HEK293 (cell line): ENCODE results near the gene PCDHA6.
"Not testable (repeated sequence)": the region's sequence is repeated elsewhere in the genome, so short reads cannot be mapped to it uniquely, and the experiment has no call there.

Experiments
- CTCF ChIA-PET: fragments of 350-600 bp; formaldehyde crosslinking; extraction: SDS; loops from one replicate; lab custom pipeline; 2021; ENCODE audit warnings: antibody characterized with exemption; lab: Yijun Ruan, JAX
- POLR2A ChIA-PET: fragments of 300-600 bp; formaldehyde crosslinking; extraction: SDS; loops from one replicate; lab custom pipeline; 2020; ENCODE audit warnings: antibody characterized with exemption, inconsistent platforms; lab: Yijun Ruan, JAX
- H3K27ac ChIP-seq: fragments of 200-500 bp; sonication (Bioruptor generic); 2 replicates; pipeline ENCODE4 v1.5.1; 2014; ENCODE audit warnings: low read depth, low read length, control low read depth, inconsistent platforms; ENCODE audit errors: extremely low read depth
- H3K36me3 ChIP-seq, 2 experiments: fragments of 200-500 bp in 1 of 2; sonication (Bioruptor generic) in 1 of 2; 1 replicate in 1 of 2; 2 replicates in 1 of 2; pipeline ENCODE4 v1.5.1; 2014 to 2017; ENCODE audit warnings: inconsistent platforms in 2 of 2, low read length in 2 of 2; ENCODE audit not compliant: control insufficient read depth in 2 of 2, insufficient read depth in 1 of 2
- H3K4me1 ChIP-seq: fragments of 200-500 bp; sonication (Bioruptor generic); 2 replicates; pipeline ENCODE4 v1.5.1; 2014; ENCODE audit warnings: mild to moderate bottlenecking, low read length, inconsistent platforms; ENCODE audit not compliant: control insufficient read depth, insufficient read depth
- H3K4me3 ChIP-seq: 2 replicates; pipeline ENCODE4 v1.5.1; 2011; ENCODE audit warnings: low read depth, mild to moderate bottlenecking, control low read depth, low read length, moderate library complexity
- H3K9me3 ChIP-seq: fragments of 200-500 bp; sonication (Bioruptor generic); 2 replicates; pipeline ENCODE4 v1.5.1; 2014; ENCODE audit warnings: low read depth, low read length, inconsistent platforms; ENCODE audit not compliant: control insufficient read depth, insufficient read depth
- KLF10 ChIP-seq: fragments of 450-650 bp; IDR thresholded peaks from 2 replicates; pipeline ENCODE4 v1.5.1; 2018; ENCODE audit warnings: missing biosample characterization, mild to moderate bottlenecking, missing genetic modification characterization
- TSHZ1 ChIP-seq: fragments of 450-650 bp; formaldehyde crosslinking; IDR thresholded peaks from 2 replicates; pipeline ENCODE4 v1.5.1; 2016; ENCODE audit warnings: missing biosample characterization, missing genetic modification characterization, borderline replicate concordance
- YY1 ChIP-seq: fragments of 450-650 bp; formaldehyde crosslinking; IDR thresholded peaks from 2 replicates; pipeline ENCODE4 v1.5.1; 2018; ENCODE audit warnings: missing biosample characterization, missing genetic modification characterization
- ZBTB49 ChIP-seq: fragments of 450-650 bp; formaldehyde crosslinking; IDR thresholded peaks from 2 replicates; pipeline ENCODE4 v1.5.1; 2016; ENCODE audit warnings: missing biosample characterization, missing genetic modification characterization, low read depth
- ZIC2 ChIP-seq: fragments of 450-650 bp; formaldehyde crosslinking; IDR thresholded peaks from 2 replicates; pipeline ENCODE4 v1.5.1; 2016; ENCODE audit warnings: missing biosample characterization, missing genetic modification characterization
- ZNF19 ChIP-seq: fragments of 450-650 bp; formaldehyde crosslinking; IDR thresholded peaks from 2 replicates; pipeline ENCODE4; 2016; ENCODE audit warnings: missing biosample characterization, missing genetic modification characterization, low read depth
- ZNF26 ChIP-seq: fragments of 450-650 bp; formaldehyde crosslinking; IDR thresholded peaks from 2 replicates; pipeline ENCODE4 v1.5.1; 2016; ENCODE audit warnings: missing biosample characterization, missing genetic modification characterization
- ZNF530 ChIP-seq: fragments of 450-650 bp; formaldehyde crosslinking; IDR thresholded peaks from 2 replicates; pipeline ENCODE4 v1.5.1; 2016; ENCODE audit warnings: low read depth, missing biosample characterization, missing genetic modification characterization
- ZNF654 ChIP-seq: fragments of 450-650 bp; formaldehyde crosslinking; IDR thresholded peaks from 2 replicates; pipeline ENCODE4 v1.5.1; 2016; ENCODE audit warnings: low read depth, missing biosample characterization, missing genetic modification characterization
- ZNF660 ChIP-seq: fragments of 450-650 bp; IDR thresholded peaks from 2 replicates; pipeline ENCODE4 v1.5.1; 2018; ENCODE audit warnings: missing biosample characterization, mild to moderate bottlenecking, missing genetic modification characterization

Gene PCDHA6

GRCh38 chr5:140840978-140841962 is 13.5 kb downstream of the PCDHA6 start, which contains the start of gene PCDHA8:
TSS of gene PCDHA8 (plus strand) at chr5:140841187. CDS start at chr5:140841322, 135 bp downstream.
- no peak within 1 kb of the TSS for H3K27ac ChIP-seq
- no peak for TF ChIP-seq KLF10 (tag by site-specific recombination)
- TF ChIP-seq TSHZ1 (tag by site-specific recombination): no peak
- TF ChIP-seq ZNF654 (tag by site-specific recombination): peak; percentile 52
- no peak within 1 kb of the TSS for H3K4me3 ChIP-seq
- H3K4me1 ChIP-seq: no peaks in the 10 kb centered on the region
- no peaks in the 10 kb centered on the region for H3K36me3 ChIP-seq
- ChIA-PET POLR2A (no interaction called here), CTCF (interaction anchor here (0.6 to 3.9 kb wide), 23 partner anchors 10 to 326 kb away, joined by 3 to 24 read pairs (median 4); partner anchors contain the start of genes PCDHA10, PCDHA13, PCDHA2 and PCDHA5)
- H3K9me3 ChIP-seq: no peaks in the 10 kb centered on the region

- ChIA-PET CTCF (interaction anchor here (0.5 kb wide), 1 partner anchor 39 kb away, joined by 3 read pairs; the partner anchor contains the start of gene PCDHA13), POLR2A (no interaction called here)
- Histone ChIP-seq H3K36me3 (no peaks in the 10 kb centered on the region), H3K27ac (no peak overlapping the region), H3K4me1 (no peaks in the 10 kb centered on the region)
- no peak for TF ChIP-seq ZNF530 (tag by site-specific recombination)
- no peak for TF ChIP-seq ZBTB49
- TF ChIP-seq ZNF26 (tag by site-specific recombination): no peak
- TF ChIP-seq ZNF19: no peak
- no peak for TF ChIP-seq YY1 (tag by site-specific recombination)
- no peak for TF ChIP-seq ZNF660 (tag by site-specific recombination)
- TF ChIP-seq ZIC2 (tag by site-specific recombination): no peak
- TF ChIP-seq, all 188 proteins: peak for 0
- Histone ChIP-seq H3K9me3 (no peaks in the 10 kb centered on the region), H3K4me3 (no peak overlapping the region)
Observed at GRCh38 chr5:140842798-140843733, 15.3 kb downstream of the PCDHA6 start.

- H3K36me3 ChIP-seq, POLR2A ChIA-PET, H3K27ac ChIP-seq, H3K9me3 ChIP-seq, H3K4me3 ChIP-seq, H3K4me1 ChIP-seq: not testable (repeated sequence)
- CTCF ChIA-PET: interaction anchor here (0.7 kb wide), 1 partner anchor 17 kb away, joined by 3 read pairs; no protein-coding TSS in a partner anchor
Observed at GRCh38 chr5:140848139-140849102, 20.7 kb downstream of the PCDHA6 start, which contains the start of gene PCDHA9. TSS of gene PCDHA9 (plus strand) at chr5:140848382. CDS start at chr5:140848496, 114 bp downstream.

- H3K4me1 ChIP-seq, H3K4me3 ChIP-seq, H3K27ac ChIP-seq, H3K9me3 ChIP-seq, POLR2A ChIA-PET, H3K36me3 ChIP-seq: not testable (repeated sequence)
- CTCF ChIA-PET: interaction anchor here (0.6 kb wide), 1 partner anchor 950 kb away, joined by 3 read pairs; no protein-coding TSS in a partner anchor
Observed at GRCh38 chr5:140849831-140850634, 22.3 kb downstream of the PCDHA6 start.
